OCI-LY7 (cell line): ENCODE data around the gene SLC16A12. TPM values are rescaled to one million over a fixed set of nuclear protein-coding genes. Genes with fewer than 3 reads are reported as not detected.

ENCODE experiments used
- BruUV-seq: library from RNA; stranded (reverse); fragments of 400-500 nt; replicated peaks from 2 replicates; lab custom pipeline; 2021; lab: Mats Ljungman, UMichigan
- CTCF ChIA-PET: fragments of 300-600 bp; sonication (Branson Sonifier 250); formaldehyde crosslinking; loops from one replicate; lab custom pipeline; 2022; ENCODE audit warnings: antibody characterized with exemption; ENCODE audit not compliant: unreplicated experiment; lab: Charles Lee
- POLR2A ChIA-PET: fragments of 300-600 bp; sonication (Branson Sonifier 250); formaldehyde crosslinking; loops from one replicate; lab custom pipeline; 2022; ENCODE audit warnings: antibody characterized with exemption; lab: Charles Lee
- DNase-seq: peaks from one replicate; pipeline ENCODE4 v3.0.0-alpha.2; 2015; ENCODE audit warnings: low spot score
- H2AFZ ChIP-seq: fragments of 200-600 bp; sonication (generic), shearing (Covaris generic); 2 replicates; pipeline ENCODE4 v1.6.1; 2014; ENCODE audit warnings: mild to moderate bottlenecking, antibody characterized with exemption, low read length, moderate library complexity
- H3K27ac ChIP-seq: fragments of 200-600 bp; sonication (generic); 2 replicates; pipeline ENCODE4 v1.5.1; 2014; ENCODE audit warnings: mixed run types, low read depth, mild to moderate bottlenecking, moderate library complexity, low read length, inconsistent platforms; ENCODE audit not compliant: poor library complexity, severe bottlenecking
- H3K36me3 ChIP-seq: fragments of 200-600 bp; sonication (generic); 2 replicates; pipeline ENCODE4 v1.6.1; 2014; ENCODE audit warnings: mild to moderate bottlenecking, antibody characterized with exemption, low read length, moderate library complexity, mixed read lengths; ENCODE audit not compliant: insufficient read depth
- H3K4me1 ChIP-seq: fragments of 200-600 bp; sonication (generic); 2 replicates; pipeline ENCODE4 v1.5.1; 2014; ENCODE audit warnings: mild to moderate bottlenecking, low read length; ENCODE audit not compliant: insufficient read depth, poor library complexity, severe bottlenecking
- H3K4me2 ChIP-seq: fragments of 200-600 bp; sonication (generic); 2 replicates; pipeline ENCODE4 v1.6.1; 2014; ENCODE audit warnings: mild to moderate bottlenecking, low read length
- H3K4me3 ChIP-seq: fragments of 200-600 bp; sonication (generic); 2 replicates; pipeline ENCODE4 v1.5.1; 2014; ENCODE audit warnings: mild to moderate bottlenecking, low read depth, low read length; ENCODE audit not compliant: poor library complexity, severe bottlenecking
- H3K79me2 ChIP-seq: fragments of 200-600 bp; sonication (generic); 2 replicates; pipeline ENCODE4 v1.6.1; 2016; ENCODE audit warnings: low read depth, mild to moderate bottlenecking, low read length, moderate library complexity, mixed read lengths; ENCODE audit not compliant: insufficient read depth
- H3K9me2 ChIP-seq: fragments of 200-600 bp; sonication (generic); 2 replicates; pipeline ENCODE4 v1.6.1; 2016; ENCODE audit warnings: mild to moderate bottlenecking, low read length, mixed read lengths; ENCODE audit not compliant: insufficient read depth
- H3K9me3 ChIP-seq: fragments of 200-600 bp; sonication (generic); 2 replicates; pipeline ENCODE4 v1.6.1; 2014; ENCODE audit warnings: mild to moderate bottlenecking, mixed run types, low read length, mixed read lengths
- H4K20me1 ChIP-seq: fragments of 200-600 bp; sonication (generic); 2 replicates; pipeline ENCODE4 v1.6.1; 2014; ENCODE audit warnings: mild to moderate bottlenecking, antibody characterized with exemption, low read length, moderate library complexity, mixed read lengths; ENCODE audit not compliant: insufficient read depth
- EZH2phosphoT487 ChIP-seq: fragments of 200-600 bp; sonication (generic); IDR thresholded peaks from 2 replicates; pipeline ENCODE4 v1.6.1; 2018; ENCODE audit warnings: low read depth, borderline replicate concordance, mild to moderate bottlenecking, mixed run types, antibody characterized with exemption, low read length, moderate library complexity, mixed read lengths
- intact Hi-C: fragments of 100-400 bp; cut with micrococcal nuclease; formaldehyde crosslinking; loops from one replicate; pipeline ENCODE4 v1.10.0; 2022; ENCODE audit not compliant: unreplicated experiment
- total RNA-seq, 2 experiments: library from RNA; depleted of rRNA in 1 of 2; stranded (reverse); fragments of >200 nt in 1 of 2; shearing (Covaris generic) in 1 of 2; gene quantifications; 2 replicates each; pipeline ENCODE4 v1.2.3, GENCODE V29; 2014 to 2022
- TF ChIP-seq, protein P1 (sequence below): fragments of 200-600 bp; sonication (generic); conservative IDR thresholded peaks from 2 replicates; pipeline ENCODE4 v1.5.1; 2014; ENCODE audit warnings: mild to moderate bottlenecking, antibody characterized with exemption, low read length, moderate library complexity, mixed read lengths

The SLC16A12 gene
- total RNA-seq, 2 experiments from 2014 or later, result not detected

- DNase-seq, result peak; percentile 57
- H3K79me2 ChIP-seq, result no peaks in the 10 kb centered on the region
Measured at GRCh38 chr10:89563861-89564478, 28.6 kb upstream of the SLC16A12 start.

GRCh38 chr10:89563311-89563710 is 27.9 kb upstream of the SLC16A12 start:
- Histone ChIP-seq H2AFZ (no peak overlapping the region), H3K27ac (no peak overlapping the region), H3K4me3 (no peak overlapping the region), H3K36me3 (no peaks in the 10 kb centered on the region), H3K4me2 (no peak overlapping the region), H3K4me1 (no peaks in the 10 kb centered on the region), H3K9me3 (no peaks in the 10 kb centered on the region), H3K79me2 (no peaks in the 10 kb centered on the region), H3K9me2 (no peaks in the 10 kb centered on the region), H4K20me1 (no peaks in the 10 kb centered on the region)
- DNase-seq, result no peak
- intact Hi-C loops, result no loop called here
- CTCF ChIA-PET, result no interaction called here
- TF ChIP-seq, protein P1, sequence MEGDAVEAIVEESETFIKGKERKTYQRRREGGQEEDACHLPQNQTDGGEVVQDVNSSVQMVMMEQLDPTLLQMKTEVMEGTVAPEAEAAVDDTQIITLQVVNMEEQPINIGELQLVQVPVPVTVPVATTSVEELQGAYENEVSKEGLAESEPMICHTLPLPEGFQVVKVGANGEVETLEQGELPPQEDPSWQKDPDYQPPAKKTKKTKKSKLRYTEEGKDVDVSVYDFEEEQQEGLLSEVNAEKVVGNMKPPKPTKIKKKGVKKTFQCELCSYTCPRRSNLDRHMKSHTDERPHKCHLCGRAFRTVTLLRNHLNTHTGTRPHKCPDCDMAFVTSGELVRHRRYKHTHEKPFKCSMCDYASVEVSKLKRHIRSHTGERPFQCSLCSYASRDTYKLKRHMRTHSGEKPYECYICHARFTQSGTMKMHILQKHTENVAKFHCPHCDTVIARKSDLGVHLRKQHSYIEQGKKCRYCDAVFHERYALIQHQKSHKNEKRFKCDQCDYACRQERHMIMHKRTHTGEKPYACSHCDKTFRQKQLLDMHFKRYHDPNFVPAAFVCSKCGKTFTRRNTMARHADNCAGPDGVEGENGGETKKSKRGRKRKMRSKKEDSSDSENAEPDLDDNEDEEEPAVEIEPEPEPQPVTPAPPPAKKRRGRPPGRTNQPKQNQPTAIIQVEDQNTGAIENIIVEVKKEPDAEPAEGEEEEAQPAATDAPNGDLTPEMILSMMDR, result no peak
- no peak for TF ChIP-seq EZH2phosphoT487
- POLR2A ChIA-PET, result no interaction called here
- no TSS peak for BruUV-seq

More at GRCh38 chr10:89563861-89564478, 28.6 kb upstream of the SLC16A12 start:
- H3K4me1 ChIP-seq, result no peaks in the 10 kb centered on the region
- H3K4me3 ChIP-seq, result no peak overlapping the region
- H4K20me1 ChIP-seq, result no peaks in the 10 kb centered on the region
- H3K9me2 ChIP-seq, result no peaks in the 10 kb centered on the region
- POLR2A ChIA-PET, result no interaction called here
- intact Hi-C loops, result loop anchor here (1.0 kb wide), 1 partner anchor 138 kb away; no protein-coding TSS in a partner anchor
- H2AFZ ChIP-seq, result no peak overlapping the region
- H3K27ac ChIP-seq, result no peak overlapping the region
- no peaks in the 10 kb centered on the region for H3K36me3 ChIP-seq
- CTCF ChIA-PET, result interaction anchor here (0.6 kb wide), 1 partner anchor 20 kb away, joined by 3 read pairs; no protein-coding TSS in a partner anchor
- TF ChIP-seq EZH2phosphoT487, result no peak
- TF ChIP-seq, protein P1, result peak; percentile 90
- no TSS peak for BruUV-seq
- H3K4me2 ChIP-seq, result no peak overlapping the region
- H3K9me3 ChIP-seq, result no peaks in the 10 kb centered on the region

DNA sequence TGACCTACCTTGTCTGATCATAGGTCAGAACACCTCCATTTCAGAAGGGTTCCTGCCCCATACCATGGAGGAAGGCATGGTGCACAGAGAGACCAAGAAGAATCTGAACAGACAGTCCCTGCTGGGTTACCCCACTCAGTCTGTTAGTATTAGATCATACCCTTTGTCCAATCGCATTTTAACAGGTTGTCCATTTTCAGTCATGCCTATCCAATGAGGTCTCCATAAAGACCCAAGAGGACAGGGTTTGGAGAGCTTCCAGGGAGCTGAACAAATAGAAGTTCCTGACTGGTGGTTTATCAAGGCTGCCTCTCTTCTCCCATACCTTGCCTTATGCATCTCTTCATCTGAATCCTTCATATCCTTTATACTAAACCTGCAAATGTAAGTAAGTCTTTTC is 21.2 kb upstream of the SLC16A12 start:
- H3K4me3 ChIP-seq, result no peak overlapping the region
- no peaks in the 10 kb centered on the region for H3K9me3 ChIP-seq
- DNase-seq, result no peak
- ChIA-PET POLR2A (no interaction called here), CTCF (no interaction called here)
- no peak overlapping the region for H2AFZ ChIP-seq
- no peaks in the 10 kb centered on the region for H3K4me1 ChIP-seq
- no peak for TF ChIP-seq EZH2phosphoT487
- TF ChIP-seq, protein P1, result no peak
- H3K4me2 ChIP-seq, result no peak overlapping the region
- H3K79me2 ChIP-seq, result no peaks in the 10 kb centered on the region
- intact Hi-C loops, result no loop called here
- no peaks in the 10 kb centered on the region for H3K9me2 ChIP-seq
- BruUV-seq, result no TSS peak
- H3K27ac ChIP-seq, result no peak overlapping the region
- H3K36me3 ChIP-seq, result no peaks in the 10 kb centered on the region
- H4K20me1 ChIP-seq, result no peaks in the 10 kb centered on the region
